Activated naive CD8-positive, alpha-beta T cell treated with anti-CD3 and anti-CD28 coated beads, Interleukin-2, amount 50 U/mL, for 16 hours (primary cell): Measurements from ENCODE around the gene PIGS.

ENCODE experiments used
- DNase-seq: peaks from one replicate; pipeline ENCODE4 v3.0.0-alpha.2; 2020; ENCODE audit warnings: low read depth, low spot score

Gene PIGS

GRCh38 chr17:28550858-28551257 is 20.5 kb downstream of the PIGS start:
- no peak for DNase-seq

GRCh38 chr17:28549236-28550132 is 21.8 kb downstream of the PIGS start:
- no peak for DNase-seq

GRCh38 chr17:28548417-28549130 is 22.8 kb downstream of the PIGS start:
- DNase-seq = no peak

GRCh38 chr17:28547623-28548416 is 23.5 kb downstream of the PIGS start:
- DNase-seq = peak; percentile 13

GRCh38 chr17:28547096-28547622 is 24.2 kb downstream of the PIGS start:
- DNase-seq = no peak

GRCh38 chr17:28545787-28546415 is 25.4 kb downstream of the PIGS start:
- no peak for DNase-seq

- no peak for DNase-seq
Observed at GRCh38 chr17:28545141-28545503, 26.2 kb downstream of the PIGS start.

GRCh38 chr17:28544402-28545140 is 26.8 kb downstream of the PIGS start:
- no peak for DNase-seq

GRCh38 chr17:28541439-28541838 is 29.9 kb downstream of the PIGS start:
- no peak for DNase-seq

GRCh38 chr17:28540231-28540630 is 31.1 kb downstream of the PIGS start:
- DNase-seq = no peak

- no peak for DNase-seq
Observed at GRCh38 chr17:28538296-28538895, 32.9 kb downstream of the PIGS start.

- no peak for DNase-seq
Observed at GRCh38 chr17:28537219-28537610, 34.1 kb downstream of the PIGS start.

GRCh38 chr17:28536532-28537218 is 34.6 kb downstream of the PIGS start:
- no peak for DNase-seq

- DNase-seq = no peak
Observed at GRCh38 chr17:28534740-28535375, 36.5 kb downstream of the PIGS start.

- no peak for DNase-seq
Observed at GRCh38 chr17:28533091-28533807, 38.1 kb downstream of the PIGS start.

- no peak for DNase-seq
Observed at GRCh38 chr17:28532050-28532960, 39.0 kb downstream of the PIGS start.

GRCh38 chr17:28530926-28531325 is 40.4 kb downstream of the PIGS start:
- DNase-seq = no peak
